GM18861 (cell line): ENCODE results near the gene IQSEC2.

Experiments used
- ATAC-seq: cut with Tn5 transposase; IDR thresholded peaks from one replicate; pipeline ENCODE4 v1.9.1; 2021; ENCODE audit not compliant: unreplicated experiment

The IQSEC2 gene

GRCh38 chrX:53268173-53268572 is 13.2 kb downstream of the IQSEC2 start:
- no peak for ATAC-seq

- ATAC-seq = no peak
Measured at GRCh38 chrX:53266914-53267313, 14.5 kb downstream of the IQSEC2 start.

GRCh38 chrX:53265771-53266574 is 15.4 kb downstream of the IQSEC2 start:
- ATAC-seq = no peak

GRCh38 chrX:53263597-53264094 is 17.7 kb downstream of the IQSEC2 start:
- ATAC-seq = no peak

- no peak for ATAC-seq
Measured at GRCh38 chrX:53262918-53263394, 18.4 kb downstream of the IQSEC2 start.

GRCh38 chrX:53262189-53262917 is 19.0 kb downstream of the IQSEC2 start:
- no peak for ATAC-seq

- ATAC-seq = no peak
Measured at GRCh38 chrX:53261355-53261972, 19.9 kb downstream of the IQSEC2 start.

- no peak for ATAC-seq
Measured at GRCh38 chrX:53260836-53261235, 20.5 kb downstream of the IQSEC2 start.

GRCh38 chrX:53257670-53258423 is 23.5 kb downstream of the IQSEC2 start:
- no peak for ATAC-seq

GRCh38 chrX:53257166-53257565 is 24.2 kb downstream of the IQSEC2 start:
- no peak for ATAC-seq

GRCh38 chrX:53256446-53257041 is 24.8 kb downstream of the IQSEC2 start:
- ATAC-seq = no peak

- no peak for ATAC-seq
Measured at GRCh38 chrX:53255738-53256191, 25.6 kb downstream of the IQSEC2 start.

GRCh38 chrX:53254570-53255461 is 26.6 kb downstream of the IQSEC2 start:
- ATAC-seq = no peak

GRCh38 chrX:53253293-53254020 is 27.9 kb downstream of the IQSEC2 start:
- ATAC-seq = no peak

GRCh38 chrX:53251307-53251706 is 30.1 kb downstream of the IQSEC2 start:
- no peak for ATAC-seq

- ATAC-seq = no peak
Measured at GRCh38 chrX:53250556-53250955, 30.8 kb downstream of the IQSEC2 start.

GRCh38 chrX:53249408-53250042 is 31.9 kb downstream of the IQSEC2 start:
- no peak for ATAC-seq

GRCh38 chrX:53247928-53248327 is 33.5 kb downstream of the IQSEC2 start:
- ATAC-seq = no peak
